ENCODE measurements around the gene TMEM30A.

TMEM30A gene

GRCh38 chr6:75211920-75212590 lies 72.5 kb downstream of the TMEM30A start:
- no peak for DNase-seq

GRCh38 chr6:75210885-75211739 lies 73.5 kb downstream of the TMEM30A start:
- DNase-seq = no peak

- no peak for DNase-seq
Measured at GRCh38 chr6:75209184-75209723, 75.3 kb downstream of the TMEM30A start.

- peak; percentile 73 for DNase-seq
Measured at GRCh38 chr6:75208298-75209183, 76.1 kb downstream of the TMEM30A start.

- DNase-seq = no peak
Measured at GRCh38 chr6:75206576-75207342, 77.8 kb downstream of the TMEM30A start.

- DNase-seq = no peak
Measured at GRCh38 chr6:75205776-75206575, 78.6 kb downstream of the TMEM30A start, which contains the start of gene COL12A1. Gene COL12A1 (minus strand): TSS chr6:75206053. CDS start chr6:75202792, 3,261 bp downstream.

GRCh38 chr6:75204959-75205775 lies 79.4 kb downstream of the TMEM30A start:
- DNase-seq = no peak

GRCh38 chr6:75204217-75204958 lies 80.2 kb downstream of the TMEM30A start:
- DNase-seq = no peak

- DNase-seq = no peak
Measured at GRCh38 chr6:75203721-75204120, 80.9 kb downstream of the TMEM30A start.
